ENCODE measurements around the gene NLK. TPM values are rescaled to one million over a fixed set of nuclear protein-coding genes. Genes with fewer than 3 reads are reported as not detected.
"Not testable (repeated sequence)": the region's sequence is repeated elsewhere in the genome, so short reads cannot be mapped to it uniquely, and the experiment has no call there.

The NLK gene
- polyA plus RNA-seq, 3 donors, result 51.5 to 53.8 (median 51.5) TPM

- peak; percentile 40 to 66 (median 58) for DNase-seq (ENCODE audit: low read depth in 3 of 3, low spot score in 2 of 3)
Measured at GRCh38 chr17:28227316-28228108, 185.0 kb downstream of the NLK start.

GRCh38 chr17:28228109-28228840 lies 185.8 kb downstream of the NLK start:
- no peak for DNase-seq (ENCODE audit: low read depth in 3 of 3, low spot score in 2 of 3)

- DNase-seq (ENCODE audit: low read depth in 3 of 3, low spot score in 2 of 3), result no peak
Measured at GRCh38 chr17:28228986-28229729, 186.7 kb downstream of the NLK start.

- no peak for DNase-seq (ENCODE audit: low read depth in 3 of 3, low spot score in 2 of 3)
Measured at GRCh38 chr17:28230011-28230410, 187.5 kb downstream of the NLK start.

GRCh38 chr17:28230607-28231006 lies 188.1 kb downstream of the NLK start:
- DNase-seq (ENCODE audit: low read depth in 3 of 3, low spot score in 2 of 3), result not testable (repeated sequence)

- not testable (repeated sequence) for DNase-seq (ENCODE audit: low read depth in 3 of 3, low spot score in 2 of 3)
Measured at GRCh38 chr17:28231624-28232023, 189.1 kb downstream of the NLK start.

- DNase-seq (ENCODE audit: low read depth in 3 of 3, low spot score in 2 of 3), result not testable (repeated sequence)
Measured at GRCh38 chr17:28232966-28233870, 190.7 kb downstream of the NLK start.

- DNase-seq (ENCODE audit: low read depth in 3 of 3, low spot score in 2 of 3), result not testable (repeated sequence)
Measured at GRCh38 chr17:28233872-28234856, 191.7 kb downstream of the NLK start.

- DNase-seq (ENCODE audit: low read depth in 3 of 3, low spot score in 2 of 3), result not testable (repeated sequence)
Measured at GRCh38 chr17:28235066-28235700, 192.7 kb downstream of the NLK start.

- DNase-seq (ENCODE audit: low read depth in 3 of 3, low spot score in 2 of 3), result not testable (repeated sequence)
Measured at GRCh38 chr17:28236033-28236653, 193.7 kb downstream of the NLK start.

- DNase-seq (ENCODE audit: low read depth in 3 of 3, low spot score in 2 of 3), result not testable (repeated sequence)
Measured at GRCh38 chr17:28238547-28239270, 196.2 kb downstream of the NLK start.

- DNase-seq (ENCODE audit: low read depth in 3 of 3, low spot score in 2 of 3), result no peak
Measured at GRCh38 chr17:28239271-28239624, 196.8 kb downstream of the NLK start.

GRCh38 chr17:28240688-28241340 lies 198.3 kb downstream of the NLK start:
- no peak for DNase-seq (ENCODE audit: low read depth in 3 of 3, low spot score in 2 of 3)

GRCh38 chr17:28242791-28243190 lies 200.3 kb downstream of the NLK start:
- DNase-seq (ENCODE audit: low read depth in 3 of 3, low spot score in 2 of 3), result no peak

- DNase-seq (ENCODE audit: low read depth in 3 of 3, low spot score in 2 of 3), result not testable (repeated sequence)
Measured at GRCh38 chr17:28243268-28243667, 200.8 kb downstream of the NLK start.

- DNase-seq (ENCODE audit: low read depth in 3 of 3, low spot score in 2 of 3), result no peak
Measured at GRCh38 chr17:28244446-28244845, 202.0 kb downstream of the NLK start.
